ENCODE data around the gene ZNF341. TPM values are rescaled to one million over a fixed set of nuclear protein-coding genes. Genes with fewer than 3 reads are reported as not detected.

Gene ZNF341
- total RNA-seq, 1 donor from 2014 or later: 1.8 TPM

GRCh38 chr20:33798444-33798843, 66.6 kb downstream of the ZNF341 start:
- H3K27ac ChIP-seq (replicated peaks): no peak overlapping the region

GRCh38 chr20:33803921-33804337, 72.1 kb downstream of the ZNF341 start:
- Histone ChIP-seq H3K36me3 (no peaks in the 10 kb centered on the region), H3K4me3 (no peak overlapping the region), H3K4me1 (no peaks in the 10 kb centered on the region), H3K9me3 (replicated peaks) (no peaks in the 10 kb centered on the region), H3K27ac (replicated peaks) (no peak overlapping the region), H3K27me3 (ENCODE audit: low read depth) (no peaks in the 10 kb centered on the region)
- DNase-seq: no peak
- intact Hi-C loops (cut with micrococcal nuclease): loop anchor here (5.0 kb wide), 1 partner anchor 823 kb away; no protein-coding TSS in a partner anchor
- no peak for TF ChIP-seq CTCF (IDR thresholded peaks at IDR 0.05; ENCODE audit: borderline replicate concordance)

More at GRCh38 chr20:33798444-33798843, 66.6 kb downstream of the ZNF341 start:
- no peak for DNase-seq
- intact Hi-C loops (cut with micrococcal nuclease): no loop called here
- Histone ChIP-seq H3K36me3 (no peaks in the 10 kb centered on the region), H3K4me3 (no peak overlapping the region), H3K9me3 (replicated peaks) (peaks cover 7% of the 10 kb centered on the region), H3K4me1 (peaks cover 6% of the 10 kb centered on the region), H3K27me3 (ENCODE audit: low read depth) (no peaks in the 10 kb centered on the region)
- TF ChIP-seq CTCF (IDR thresholded peaks at IDR 0.05; ENCODE audit: borderline replicate concordance): no peak

- intact Hi-C loops (cut with micrococcal nuclease): no loop called here
- H3K4me1 ChIP-seq: peaks cover 26% of the 10 kb centered on the region
- no peaks in the 10 kb centered on the region for H3K27me3 ChIP-seq (ENCODE audit: low read depth)
- H3K27ac ChIP-seq (replicated peaks): no peak overlapping the region
- DNase-seq: no peak
- H3K4me3 ChIP-seq: no peak overlapping the region
- no peaks in the 10 kb centered on the region for H3K9me3 ChIP-seq (replicated peaks)
- no peaks in the 10 kb centered on the region for H3K36me3 ChIP-seq
- no peak for TF ChIP-seq CTCF (IDR thresholded peaks at IDR 0.05; ENCODE audit: borderline replicate concordance)
Measured at GRCh38 chr20:33808388-33808787, 76.6 kb downstream of the ZNF341 start.

- Histone ChIP-seq H3K27ac (replicated peaks) (peak overlapping the region; percentile 94), H3K4me1 (peaks cover 45% of the 10 kb centered on the region), H3K27me3 (ENCODE audit: low read depth) (no peaks in the 10 kb centered on the region), H3K9me3 (replicated peaks) (no peaks in the 10 kb centered on the region), H3K4me3 (no peak overlapping the region), H3K36me3 (no peaks in the 10 kb centered on the region)
- intact Hi-C loops (cut with micrococcal nuclease): no loop called here
- DNase-seq: no peak
- no peak for TF ChIP-seq CTCF (IDR thresholded peaks at IDR 0.05; ENCODE audit: borderline replicate concordance)
Measured at GRCh38 chr20:33810259-33810658, 78.5 kb downstream of the ZNF341 start.

- H3K4me3 ChIP-seq: peak within 1 kb of the TSS; percentile 97
- H3K4me1 ChIP-seq: peaks cover 54% of the 10 kb centered on the region
- H3K27ac ChIP-seq (replicated peaks): peak within 1 kb of the TSS; percentile 94
- no peaks in the 10 kb centered on the region for H3K9me3 ChIP-seq (replicated peaks)
- intact Hi-C loops (cut with micrococcal nuclease): no loop called here
- peak; percentile 100 for DNase-seq
- H3K36me3 ChIP-seq: peaks cover 4% of the 10 kb centered on the region
- H3K27me3 ChIP-seq (ENCODE audit: low read depth): no peaks in the 10 kb centered on the region
- no peak for TF ChIP-seq CTCF (IDR thresholded peaks at IDR 0.05; ENCODE audit: borderline replicate concordance)
Measured at GRCh38 chr20:33810885-33811775, 79.3 kb downstream of the ZNF341 start, which contains the start of gene CHMP4B. Gene CHMP4B (plus strand): TSS chr20:33811348. CDS start chr20:33811469, 121 bp downstream.
